Measurements from ENCODE around the gene LRRC10. TPM values are rescaled to one million over a fixed set of nuclear protein-coding genes. Genes with fewer than 3 reads are reported as not detected.

LRRC10 gene
- total RNA-seq, 4 donors from 2014 or later, result not detected

DNA sequence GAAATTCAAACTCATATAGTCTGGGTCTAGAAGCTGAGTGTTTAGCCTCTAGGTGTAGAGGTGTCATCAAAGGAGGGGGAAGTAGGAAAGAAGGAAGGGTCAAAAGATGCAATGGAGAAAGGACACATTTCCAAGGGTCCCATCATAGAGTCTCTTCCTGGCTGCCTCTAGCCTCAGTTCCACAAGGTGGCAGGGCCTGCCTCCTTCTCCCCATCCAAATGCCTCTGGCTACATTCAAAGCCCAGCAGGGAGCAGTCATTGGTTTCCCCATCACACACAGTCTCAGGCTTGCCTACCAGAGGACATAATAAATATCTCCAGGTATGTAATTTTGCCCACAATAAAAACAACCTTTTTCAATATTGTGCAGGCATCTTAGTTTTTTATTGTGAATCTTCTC, 27.5 kb downstream of the LRRC10 start:
- in situ Hi-C loops (cut with MboI; ENCODE audit: low pct_ligation_motif_present in 1 of 4, low pct_unique_long_range_greater_than_20kb in 1 of 4, low sequenced_read_pairs in 3 of 4), result no loop called here
- TF ChIP-seq POLR2A (IDR thresholded peaks at IDR 0.05) (no peak), POLR2AphosphoS5 (IDR thresholded peaks at IDR 0.05) (no peak), EP300 (IDR thresholded peaks at IDR 0.05; ENCODE audit: low read depth) (no peak)
- TF ChIP-seq, protein P1, sequence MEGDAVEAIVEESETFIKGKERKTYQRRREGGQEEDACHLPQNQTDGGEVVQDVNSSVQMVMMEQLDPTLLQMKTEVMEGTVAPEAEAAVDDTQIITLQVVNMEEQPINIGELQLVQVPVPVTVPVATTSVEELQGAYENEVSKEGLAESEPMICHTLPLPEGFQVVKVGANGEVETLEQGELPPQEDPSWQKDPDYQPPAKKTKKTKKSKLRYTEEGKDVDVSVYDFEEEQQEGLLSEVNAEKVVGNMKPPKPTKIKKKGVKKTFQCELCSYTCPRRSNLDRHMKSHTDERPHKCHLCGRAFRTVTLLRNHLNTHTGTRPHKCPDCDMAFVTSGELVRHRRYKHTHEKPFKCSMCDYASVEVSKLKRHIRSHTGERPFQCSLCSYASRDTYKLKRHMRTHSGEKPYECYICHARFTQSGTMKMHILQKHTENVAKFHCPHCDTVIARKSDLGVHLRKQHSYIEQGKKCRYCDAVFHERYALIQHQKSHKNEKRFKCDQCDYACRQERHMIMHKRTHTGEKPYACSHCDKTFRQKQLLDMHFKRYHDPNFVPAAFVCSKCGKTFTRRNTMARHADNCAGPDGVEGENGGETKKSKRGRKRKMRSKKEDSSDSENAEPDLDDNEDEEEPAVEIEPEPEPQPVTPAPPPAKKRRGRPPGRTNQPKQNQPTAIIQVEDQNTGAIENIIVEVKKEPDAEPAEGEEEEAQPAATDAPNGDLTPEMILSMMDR (IDR thresholded peaks at IDR 0.05), result no peak
- no peak overlapping the region for H3K4me3 ChIP-seq
- intact Hi-C loops (cut with DNase I; ENCODE audit: low total_unique reads), result loop anchor here (10.0 kb wide), 1 partner anchor 228 kb away; the partner anchor contains the start of gene YEATS4
- H3K27me3 ChIP-seq, result no peaks in the 10 kb centered on the region
- H3K27ac ChIP-seq, result no peak overlapping the region
- no peak for DNase-seq
- H3K4me1 ChIP-seq, result peaks cover 0 to 16% (median 10%) of the 10 kb centered on the region in 4 donors
- H3K9me3 ChIP-seq, result no peaks in the 10 kb centered on the region
- H3K36me3 ChIP-seq, result peaks cover 0 to 12% (median 3%) of the 10 kb centered on the region in 4 donors

DNA sequence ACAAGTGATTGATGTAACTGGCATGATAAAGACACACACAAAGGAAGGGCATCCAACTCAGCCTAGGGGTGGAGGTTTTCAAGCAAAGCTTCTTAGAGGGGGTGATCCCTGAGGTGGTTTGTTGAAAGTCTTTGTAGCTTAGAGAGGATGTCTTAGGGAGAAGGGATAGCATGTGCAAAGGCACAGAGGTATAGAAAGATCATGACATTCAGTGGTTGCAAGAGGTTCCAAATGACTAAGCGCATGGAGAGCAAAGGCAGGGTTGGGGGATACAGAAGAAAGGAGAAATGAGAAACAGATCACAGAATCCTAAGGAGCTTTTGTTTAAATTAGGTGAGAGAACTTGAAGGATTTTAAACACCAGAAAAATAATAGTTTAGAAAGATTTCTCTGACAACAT, 30.6 kb downstream of the LRRC10 start:
- Histone ChIP-seq H3K9me3 (no peaks in the 10 kb centered on the region), H3K27ac (no peak overlapping the region), H3K36me3 (peaks cover 0 to 4% (median 0%) of the 10 kb centered on the region in 4 donors), H3K4me3 (no peak overlapping the region), H3K27me3 (no peaks in the 10 kb centered on the region), H3K4me1 (peaks cover 0 to 6% (median 0%) of the 10 kb centered on the region in 4 donors)
- DNase-seq, result no peak
- 89 to 100% methylated on average over 1 of the region's 1 CpG for WGBS, 2 donors (ENCODE audit: low coverage in 1 of 2)
- TF ChIP-seq, protein P1 (IDR thresholded peaks at IDR 0.05), result no peak
- TF ChIP-seq EP300 (IDR thresholded peaks at IDR 0.05; ENCODE audit: low read depth), result no peak
- intact Hi-C loops (cut with DNase I; ENCODE audit: low total_unique reads), result loop anchor here (10.0 kb wide), 1 partner anchor 225 kb away; the partner anchor contains the start of gene YEATS4
- in situ Hi-C loops (cut with MboI; ENCODE audit: low pct_ligation_motif_present in 1 of 4, low pct_unique_long_range_greater_than_20kb in 1 of 4, low sequenced_read_pairs in 3 of 4), result no loop called here

DNA sequence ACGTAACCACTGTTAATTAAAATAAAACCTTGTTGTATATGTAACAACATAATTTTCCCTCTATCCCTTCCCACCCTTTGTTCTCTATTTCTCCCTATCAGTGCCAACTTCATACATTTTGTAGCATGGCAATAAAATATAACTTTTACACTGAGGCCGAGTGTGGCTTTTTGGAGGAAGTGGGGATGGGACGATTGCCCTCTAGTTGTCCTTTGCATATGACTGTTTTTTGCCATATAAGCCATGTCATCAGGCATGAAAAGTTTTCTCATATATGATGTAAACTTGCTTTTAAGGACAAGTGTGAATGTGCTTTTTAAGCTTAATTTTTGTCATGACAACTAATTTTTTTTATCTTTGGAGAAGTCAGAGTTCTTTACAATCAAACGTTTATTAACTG, 31.7 kb downstream of the LRRC10 start:
- 53 to 55% methylated on average over 4 of the region's 4 CpGs for WGBS, 2 donors (ENCODE audit: low coverage in 1 of 2)
- no peak overlapping the region for H3K4me3 ChIP-seq
- intact Hi-C loops (cut with DNase I; ENCODE audit: low total_unique reads), result no loop called here
- DNase-seq, result no peak
- no peaks in the 10 kb centered on the region for H3K9me3 ChIP-seq
- in situ Hi-C loops (cut with MboI; ENCODE audit: low pct_ligation_motif_present in 1 of 4, low pct_unique_long_range_greater_than_20kb in 1 of 4, low sequenced_read_pairs in 3 of 4), result loop anchor here in 1 of 4 donors (10.0 kb wide), 1 partner anchor 284 kb away; no protein-coding TSS in a partner anchor
- TF ChIP-seq, protein P1 (IDR thresholded peaks at IDR 0.05), result no peak
- TF ChIP-seq POLR2AphosphoS5 (IDR thresholded peaks at IDR 0.05) (no peak), POLR2A (IDR thresholded peaks at IDR 0.05) (no peak), EP300 (IDR thresholded peaks at IDR 0.05; ENCODE audit: low read depth) (no peak)
- H3K4me1 ChIP-seq, result no peaks in the 10 kb centered on the region
- H3K27ac ChIP-seq, result no peak overlapping the region
- H3K27me3 ChIP-seq, result no peaks in the 10 kb centered on the region
- peaks cover 0 to 15% (median 4%) of the 10 kb centered on the region in 4 donors for H3K36me3 ChIP-seq

DNA sequence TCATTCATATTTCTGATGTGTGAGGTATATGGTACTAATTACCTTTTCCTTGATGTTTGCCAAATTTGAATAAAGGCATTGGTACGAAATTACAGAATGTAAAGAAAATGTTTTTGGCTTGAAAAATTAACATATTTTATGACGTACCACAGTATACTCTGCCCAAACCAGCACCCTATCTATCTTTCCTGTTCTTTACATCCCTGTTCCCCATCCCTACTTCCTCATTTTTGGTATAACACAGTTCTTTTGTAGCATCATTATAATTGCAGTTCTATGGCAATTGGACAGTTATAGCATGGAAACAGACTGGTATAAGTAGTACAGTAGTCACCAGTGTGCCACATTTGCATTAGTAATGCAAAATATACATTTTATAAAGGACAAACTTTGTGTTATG, 32.4 kb downstream of the LRRC10 start:
- H3K9me3 ChIP-seq, result no peaks in the 10 kb centered on the region
- 81 to 82% methylated on average over 2 of the region's 2 CpGs for WGBS, 2 donors (ENCODE audit: low coverage in 1 of 2)
- H3K36me3 ChIP-seq, result peaks cover 0 to 22% (median 4%) of the 10 kb centered on the region in 4 donors
- no peak for DNase-seq
- H3K27ac ChIP-seq, result no peak overlapping the region
- H3K27me3 ChIP-seq, result no peaks in the 10 kb centered on the region
- in situ Hi-C loops (cut with MboI; ENCODE audit: low pct_ligation_motif_present in 1 of 4, low pct_unique_long_range_greater_than_20kb in 1 of 4, low sequenced_read_pairs in 3 of 4), result loop anchor here in 1 of 4 donors (10.0 kb wide), 1 partner anchor 283 kb away; no protein-coding TSS in a partner anchor
- TF ChIP-seq POLR2A (IDR thresholded peaks at IDR 0.05), result no peak
- no peak for TF ChIP-seq EP300 (IDR thresholded peaks at IDR 0.05; ENCODE audit: low read depth)
- TF ChIP-seq, protein P1 (IDR thresholded peaks at IDR 0.05), result no peak
- H3K4me3 ChIP-seq, result no peak overlapping the region
- intact Hi-C loops (cut with DNase I; ENCODE audit: low total_unique reads), result no loop called here
- H3K4me1 ChIP-seq, result no peaks in the 10 kb centered on the region
